Left lung (tissue), 10 donors: ENCODE results near the gene GAK. TPM values are rescaled to one million over a fixed set of nuclear protein-coding genes. Genes with fewer than 3 reads are reported as not detected.

Experiments used
- ATAC-seq: fragments of 200-7000 bp; cut with Tn5 transposase; one replicate; pipeline ENCODE4 v1.9.1; 2020; ENCODE audit warnings: moderate library complexity
- DNase-seq, 4 donors: peaks; one replicate each; pipeline ENCODE4 v3.0.0-alpha.2; 2013 to 2020
- H3K27ac ChIP-seq, 2 donors: fragments of 200-600 bp; sonication (generic) in 1 of 2; one replicate each; pipeline versions ENCODE4 v1.5.0 to v1.8.0; 2020 to 2021
- H3K27me3 ChIP-seq, 2 donors: fragments of 200-600 bp; sonication (generic) in 1 of 2; one replicate each; pipeline versions ENCODE4 v1.5.0 to v1.8.0; 2020 to 2021
- H3K36me3 ChIP-seq, 2 donors: fragments of 200-600 bp; sonication (generic) in 1 of 2; one replicate each; pipeline versions ENCODE4 v1.5.0 to v1.8.0; 2020 to 2021
- H3K4me1 ChIP-seq, 2 donors: fragments of 200-600 bp; one replicate each; pipeline ENCODE4 v1.8.0; 2021
- H3K4me3 ChIP-seq, 2 donors: fragments of 200-600 bp; sonication (generic) in 1 of 2; one replicate each; pipeline versions ENCODE4 v1.5.0 to v1.8.0; 2020 to 2021; ENCODE audit warnings: mild to moderate bottlenecking in 1 of 2
- H3K9me3 ChIP-seq, 2 donors: fragments of 200-600 bp; sonication (generic) in 1 of 2; one replicate each; pipeline versions ENCODE4 v1.5.0 to v1.8.0; 2020 to 2021
- CTCF ChIP-seq, 2 donors: fragments of 200-600 bp; sonication (generic) in 1 of 2; IDR thresholded peaks; one replicate each; pipeline versions ENCODE4 v1.5.0 to v1.8.0; 2021; ENCODE audit warnings: antibody characterized with exemption in 2 of 2
- intact Hi-C, 2 donors: fragments of 100-400 bp; cut with DNase I; formaldehyde crosslinking; loops; one replicate each; pipeline versions ENCODE4 v1.11.2 to v1.14.2; 2022
- polyA plus RNA-seq, 6 donors: library from polyadenylated mRNA; unstranded; fragments of 120-200 nt; gene quantifications; one replicate each; pipeline ENCODE4 v1.2.1, GENCODE V29; 2013; ENCODE audit not compliant: insufficient read length in 6 of 6
- total RNA-seq, 2 donors: library from RNA; stranded (reverse); fragmentation: NEBNext Ultra II Directional; extraction: Animal tissue kit (Norgen Biotek cat#: 25700); gene quantifications; one replicate each; pipeline ENCODE4 v1.2.1, GENCODE V29; 2021
- donor health status: DM: no; HTN: yes; CAD: no.
- donor health status: DM: no; HTN: no; CAD: no.

GAK gene
- total and polyA plus RNA-seq, 8 donors, result 42.7 to 121 (median 50.3) TPM

- Histone ChIP-seq H3K4me3 (no peak overlapping the region), H3K27ac (no peak overlapping the region), H3K9me3 (no peaks in the 10 kb centered on the region), H3K36me3 (peaks cover 0 to 100% of the 10 kb centered on the region in 2 donors), H3K4me1 (no peaks in the 10 kb centered on the region), H3K27me3 (no peaks in the 10 kb centered on the region)
- intact Hi-C loops, result no loop called here
- no peak for ATAC-seq
- TF ChIP-seq CTCF (IDR thresholded peaks at IDR 0.05), result no peak
- no peak for DNase-seq
These were observed 44.1 kb downstream of the GAK start for GRCh38 chr4:888029-888428.

GRCh38 chr4:887034-887763 lies 44.9 kb downstream of the GAK start:
- Histone ChIP-seq H3K4me1 (no peaks in the 10 kb centered on the region), H3K27ac (no peak overlapping the region), H3K27me3 (no peaks in the 10 kb centered on the region), H3K36me3 (peaks cover 0 to 100% of the 10 kb centered on the region in 2 donors), H3K4me3 (no peak overlapping the region), H3K9me3 (no peaks in the 10 kb centered on the region)
- ATAC-seq, result no peak
- TF ChIP-seq CTCF (IDR thresholded peaks at IDR 0.05), result no peak
- intact Hi-C loops, result no loop called here
- DNase-seq, result no peak

- H3K4me1 ChIP-seq, result no peaks in the 10 kb centered on the region
- no peaks in the 10 kb centered on the region for H3K27me3 ChIP-seq
- no peak for ATAC-seq
- no peaks in the 10 kb centered on the region for H3K9me3 ChIP-seq
- TF ChIP-seq CTCF (IDR thresholded peaks at IDR 0.05), result no peak
- H3K27ac ChIP-seq, result no peak overlapping the region
- intact Hi-C loops, result no loop called here
- DNase-seq, result no peak
- no peak overlapping the region for H3K4me3 ChIP-seq
- H3K36me3 ChIP-seq, result peaks cover 0 to 100% of the 10 kb centered on the region in 2 donors
These were observed 45.9 kb downstream of the GAK start for GRCh38 chr4:886244-886643.

DNA sequence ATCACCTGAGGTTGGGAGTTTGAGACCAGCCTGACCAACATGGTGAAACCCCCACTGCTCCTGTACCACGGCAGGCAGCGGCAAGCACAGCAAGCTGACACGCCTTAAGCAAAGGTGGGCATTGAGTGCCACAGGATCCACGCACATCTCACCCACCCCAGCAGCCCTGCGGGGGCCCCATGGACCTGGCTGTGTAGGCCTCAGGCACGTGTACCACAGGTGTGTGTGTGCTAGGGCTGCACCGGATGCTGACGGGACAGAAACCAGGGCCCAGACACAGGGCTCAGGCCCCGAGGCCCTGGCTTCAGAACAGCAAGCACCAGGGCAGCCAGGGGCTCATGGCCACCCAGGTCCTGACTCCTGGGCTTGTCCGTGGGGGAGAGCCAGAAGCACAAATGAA lies 46.8 kb downstream of the GAK start:
- Histone ChIP-seq H3K27ac (no peak overlapping the region), H3K9me3 (no peaks in the 10 kb centered on the region), H3K4me3 (no peak overlapping the region), H3K36me3 (peaks cover 0 to 100% of the 10 kb centered on the region in 2 donors), H3K27me3 (no peaks in the 10 kb centered on the region), H3K4me1 (no peaks in the 10 kb centered on the region)
- TF ChIP-seq CTCF (IDR thresholded peaks at IDR 0.05), result no peak
- DNase-seq (no peak), ATAC-seq (no peak)
- intact Hi-C loops, result no loop called here

- no peak for DNase-seq
- Histone ChIP-seq H3K9me3 (no peaks in the 10 kb centered on the region), H3K4me1 (no peaks in the 10 kb centered on the region), H3K4me3 (no peak overlapping the region), H3K36me3 (peaks cover 0 to 100% of the 10 kb centered on the region in 2 donors), H3K27ac (no peak overlapping the region), H3K27me3 (no peaks in the 10 kb centered on the region)
- no peak for TF ChIP-seq CTCF (IDR thresholded peaks at IDR 0.05)
- ATAC-seq, result no peak
- intact Hi-C loops, result no loop called here
These were observed 47.2 kb downstream of the GAK start for GRCh38 chr4:884896-885295.
